ENCODE data around the gene AOC1. TPM values are rescaled to one million over a fixed set of nuclear protein-coding genes. Genes with fewer than 3 reads are reported as not detected.
"Not testable (repeated sequence)": the region's sequence is repeated elsewhere in the genome, so short reads cannot be mapped to it uniquely, and the experiment has no call there.

Gene AOC1
- total RNA-seq, 1 donor from 2014 or later = not detected

- ATAC-seq; DNase-seq (ENCODE audit: low spot score); intact Hi-C loops (cut with DNase I): not testable (repeated sequence)
Observed at GRCh38 chr7:150910305-150910995, 58.1 kb downstream of the AOC1 start.

- intact Hi-C loops (cut with DNase I) = no loop called here
- DNase-seq (ENCODE audit: low spot score) = no peak
- ATAC-seq = no peak
Observed at GRCh38 chr7:150910996-150911422, 58.7 kb downstream of the AOC1 start.

Other genes starting within 250 kb of the AOC1 start
- gene GIMAP6, start 220.1 kb upstream of the AOC1 start, total RNA-seq = 32.7 TPM
- gene GIMAP2, start 166.8 kb upstream of the AOC1 start, total RNA-seq = 11.7 TPM
- gene GIMAP1, start 135.9 kb upstream of the AOC1 start, total RNA-seq = 8.5 TPM
- 18.4 TPM for gene GIMAP5, start 115.1 kb upstream of the AOC1 start, total RNA-seq
- 78.8 TPM for gene TMEM176B, start 52.2 kb upstream of the AOC1 start, total RNA-seq
- gene TMEM176A, start 51.7 kb upstream of the AOC1 start, total RNA-seq = 69.7 TPM
- gene KCNH2, start 125.8 kb downstream of the AOC1 start, total RNA-seq = 3.2 TPM
- gene NOS3, start 138.5 kb downstream of the AOC1 start, total RNA-seq = 26.6 TPM
- 0.67 TPM for gene ATG9B, start 172.0 kb downstream of the AOC1 start, total RNA-seq
- gene ABCB8, start 175.9 kb downstream of the AOC1 start, total RNA-seq = 32.8 TPM
- 4.7 TPM for gene ASIC3, start 196.0 kb downstream of the AOC1 start, total RNA-seq
- gene CDK5, start 205.4 kb downstream of the AOC1 start, total RNA-seq = 5.7 TPM
- 87.5 TPM for gene SLC4A2, start 207.1 kb downstream of the AOC1 start, total RNA-seq
- gene FASTK, start 228.3 kb downstream of the AOC1 start, total RNA-seq = 57.9 TPM
- 27.8 TPM for gene TMUB1, start 231.0 kb downstream of the AOC1 start, total RNA-seq
- 99.7 TPM for gene AGAP3, start 234.0 kb downstream of the AOC1 start, total RNA-seq

All from sciatic nerve (tissue), 2 donors.